Smooth muscle cell (in vitro differentiated cells): ENCODE results near the gene TMPRSS15. TPM values are rescaled to one million over a fixed set of nuclear protein-coding genes. Genes with fewer than 3 reads are reported as not detected.

Experiments used
- DNase-seq: peaks from one replicate; lab custom pipeline; 2025; ENCODE audit not compliant: unreplicated experiment; lab: John Stamatoyannopoulos, UW
- H2AFZ ChIP-seq: fragments of 200-600 bp; sonication (generic); 2 replicates; pipeline ENCODE4 v1.6.0; 2016; ENCODE audit warnings: antibody characterized with exemption, low read depth, mild to moderate bottlenecking
- H3F3A ChIP-seq: fragments of 200-600 bp; sonication (generic); 2 replicates; pipeline ENCODE4 v1.6.0; 2017; ENCODE audit warnings: antibody characterized with exemption, low read depth
- H3K27ac ChIP-seq: fragments of 200-600 bp; sonication (generic); 2 replicates; pipeline ENCODE4 v1.5.1; 2016; ENCODE audit warnings: low read depth, mild to moderate bottlenecking
- H3K27me3 ChIP-seq: fragments of 200-600 bp; sonication (generic); 2 replicates; pipeline ENCODE4 v1.6.1; 2016; ENCODE audit warnings: low read depth, mild to moderate bottlenecking
- H3K36me3 ChIP-seq: fragments of 200-600 bp; sonication (generic); 2 replicates; pipeline ENCODE4 v1.5.1; 2016; ENCODE audit warnings: low read depth
- H3K4me1 ChIP-seq: fragments of 200-600 bp; sonication (generic); 2 replicates; pipeline ENCODE4 v1.5.1; 2016; ENCODE audit warnings: low read depth
- H3K4me2 ChIP-seq: fragments of 200-600 bp; sonication (generic); 2 replicates; pipeline ENCODE4 v1.6.0; 2016; ENCODE audit warnings: mild to moderate bottlenecking
- H3K4me3 ChIP-seq: fragments of 200-600 bp; sonication (generic); 2 replicates; pipeline ENCODE4 v1.5.1; 2016; ENCODE audit warnings: mild to moderate bottlenecking
- H3K79me2 ChIP-seq: fragments of 200-600 bp; sonication (generic); 2 replicates; pipeline ENCODE4 v1.6.0; 2016; ENCODE audit warnings: low read depth, mild to moderate bottlenecking
- H3K9ac ChIP-seq: fragments of 200-600 bp; sonication (generic); 2 replicates; pipeline ENCODE4 v1.6.0; 2016; ENCODE audit warnings: low read depth
- H3K9me3 ChIP-seq: fragments of 200-600 bp; sonication (generic); replicated peaks from 2 replicates; pipeline ENCODE4 v1.5.1; 2016; ENCODE audit warnings: low read depth
- H4K20me1 ChIP-seq: fragments of 200-600 bp; sonication (generic); 2 replicates; pipeline ENCODE4 v1.6.0; 2016; ENCODE audit warnings: low read depth
- WGBS: methylation state at CpG from one replicate; pipeline ENCODE4 v1.1.7; 2016; ENCODE audit warnings: low lambda C conversion rate; 5-methylcytosine and 5-hydroxymethylcytosine counted together
- polyA plus RNA-seq: library from polyadenylated mRNA; unstranded; fragments of >200 nt; fragmentation: Nextera tagmentation; extraction: Ambion mirVana; gene quantifications from 2 replicates; pipeline ENCODE4 v1.2.1, GENCODE V29; 2016
- total RNA-seq: library from RNA; depleted of rRNA; stranded (reverse); fragments of >200 nt; gene quantifications from 2 replicates; pipeline ENCODE4 v1.2.3, GENCODE V29; 2014
- TF ChIP-seq, protein P1 (sequence below): fragments of 200-600 bp; sonication (generic); IDR thresholded peaks from 2 replicates; pipeline ENCODE4 v1.5.1; 2017; ENCODE audit warnings: borderline replicate concordance, mild to moderate bottlenecking, antibody characterized with exemption; ENCODE audit not compliant: insufficient read depth, poor library complexity, severe bottlenecking

The TMPRSS15 gene
- total and polyA plus RNA-seq, 2 experiments from 2014 or later, result not detected

DNA sequence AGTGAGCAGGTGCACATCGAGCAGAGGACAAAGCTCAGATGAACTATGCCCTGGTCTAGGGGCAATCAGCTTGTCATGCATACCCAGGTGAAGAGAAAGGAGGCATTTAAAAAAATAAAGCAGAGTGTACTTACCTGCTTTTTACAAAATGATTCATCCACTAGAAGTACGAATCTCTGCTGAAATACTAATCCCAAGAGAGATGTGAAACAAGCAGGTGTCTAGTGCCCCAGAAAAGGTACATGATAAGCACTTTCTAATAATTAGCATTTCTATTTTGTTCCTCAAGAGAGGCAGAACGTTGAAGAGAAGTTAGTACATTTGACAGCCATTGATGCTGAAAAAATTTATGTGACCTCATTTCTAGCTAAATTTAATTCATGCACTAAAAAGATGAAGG, 127.8 kb downstream of the TMPRSS15 start:
- H3K27ac ChIP-seq, result no peak overlapping the region
- H3K9ac ChIP-seq, result no peak overlapping the region
- no peak overlapping the region for H3K4me2 ChIP-seq
- TF ChIP-seq, protein P1, sequence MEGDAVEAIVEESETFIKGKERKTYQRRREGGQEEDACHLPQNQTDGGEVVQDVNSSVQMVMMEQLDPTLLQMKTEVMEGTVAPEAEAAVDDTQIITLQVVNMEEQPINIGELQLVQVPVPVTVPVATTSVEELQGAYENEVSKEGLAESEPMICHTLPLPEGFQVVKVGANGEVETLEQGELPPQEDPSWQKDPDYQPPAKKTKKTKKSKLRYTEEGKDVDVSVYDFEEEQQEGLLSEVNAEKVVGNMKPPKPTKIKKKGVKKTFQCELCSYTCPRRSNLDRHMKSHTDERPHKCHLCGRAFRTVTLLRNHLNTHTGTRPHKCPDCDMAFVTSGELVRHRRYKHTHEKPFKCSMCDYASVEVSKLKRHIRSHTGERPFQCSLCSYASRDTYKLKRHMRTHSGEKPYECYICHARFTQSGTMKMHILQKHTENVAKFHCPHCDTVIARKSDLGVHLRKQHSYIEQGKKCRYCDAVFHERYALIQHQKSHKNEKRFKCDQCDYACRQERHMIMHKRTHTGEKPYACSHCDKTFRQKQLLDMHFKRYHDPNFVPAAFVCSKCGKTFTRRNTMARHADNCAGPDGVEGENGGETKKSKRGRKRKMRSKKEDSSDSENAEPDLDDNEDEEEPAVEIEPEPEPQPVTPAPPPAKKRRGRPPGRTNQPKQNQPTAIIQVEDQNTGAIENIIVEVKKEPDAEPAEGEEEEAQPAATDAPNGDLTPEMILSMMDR, result no peak
- H3K4me3 ChIP-seq, result no peak overlapping the region
- H3K79me2 ChIP-seq, result no peaks in the 10 kb centered on the region
- no peaks in the 10 kb centered on the region for H3F3A ChIP-seq
- no peaks in the 10 kb centered on the region for H3K9me3 ChIP-seq
- H3K36me3 ChIP-seq, result no peaks in the 10 kb centered on the region
- no peaks in the 10 kb centered on the region for H3K27me3 ChIP-seq
- no peak overlapping the region for H2AFZ ChIP-seq
- no peak for DNase-seq
- no peaks in the 10 kb centered on the region for H3K4me1 ChIP-seq
- WGBS, result 68% methylated on average over 3 of the region's 3 CpGs
- H4K20me1 ChIP-seq, result no peaks in the 10 kb centered on the region

DNA sequence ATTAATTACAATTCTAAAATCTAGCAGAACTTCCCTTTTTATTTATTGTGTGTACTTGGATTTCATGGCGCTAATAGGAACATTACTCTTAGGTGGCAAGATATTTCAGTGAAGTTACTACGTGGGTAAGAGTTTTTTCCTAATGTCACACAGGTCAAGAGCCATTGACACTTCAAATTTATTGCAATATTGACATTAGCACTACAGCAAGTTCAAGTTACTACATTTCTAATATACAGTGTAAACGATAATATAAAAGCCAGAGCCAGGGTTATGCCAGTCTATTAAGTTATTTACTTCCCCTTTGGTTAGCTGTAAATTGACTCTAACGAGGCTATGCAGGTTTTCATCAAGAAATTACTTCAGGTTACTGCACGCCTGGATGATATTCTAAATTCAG, 129.2 kb downstream of the TMPRSS15 start:
- Histone ChIP-seq H3K27ac (no peak overlapping the region), H3K27me3 (no peaks in the 10 kb centered on the region), H3K4me1 (no peaks in the 10 kb centered on the region), H2AFZ (no peak overlapping the region), H4K20me1 (no peaks in the 10 kb centered on the region), H3K79me2 (no peaks in the 10 kb centered on the region), H3K9me3 (no peaks in the 10 kb centered on the region), H3F3A (no peaks in the 10 kb centered on the region), H3K4me2 (no peak overlapping the region), H3K36me3 (no peaks in the 10 kb centered on the region), H3K4me3 (no peak overlapping the region), H3K9ac (no peak overlapping the region)
- TF ChIP-seq, protein P1, result no peak
- no peak for DNase-seq
- 77% methylated on average over 5 of the region's 5 CpGs for WGBS

DNA sequence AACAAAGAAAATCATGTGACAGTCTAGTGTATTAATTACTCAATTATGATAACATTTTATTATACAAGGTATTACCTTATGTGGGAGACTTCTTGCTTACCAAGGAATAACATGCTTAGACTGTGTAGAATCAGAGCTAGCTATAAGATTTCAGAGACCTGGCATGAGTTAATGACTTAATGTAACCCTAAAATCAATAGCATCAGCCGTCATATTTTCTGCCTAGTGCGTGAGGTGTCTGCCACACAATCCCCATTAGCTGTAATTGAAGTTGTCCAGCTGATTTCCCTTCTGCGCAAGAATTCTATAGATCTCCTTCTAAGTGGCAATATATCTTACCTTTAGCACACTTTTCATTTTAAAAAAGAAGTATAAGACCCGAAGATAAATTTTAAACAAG, 130.2 kb downstream of the TMPRSS15 start:
- Histone ChIP-seq H3K27ac (no peak overlapping the region), H3K9ac (no peak overlapping the region), H3K4me1 (no peaks in the 10 kb centered on the region), H3K9me3 (no peaks in the 10 kb centered on the region), H4K20me1 (no peaks in the 10 kb centered on the region), H2AFZ (no peak overlapping the region), H3K36me3 (no peaks in the 10 kb centered on the region), H3K4me2 (no peak overlapping the region), H3F3A (no peaks in the 10 kb centered on the region), H3K4me3 (no peak overlapping the region), H3K79me2 (no peaks in the 10 kb centered on the region), H3K27me3 (no peaks in the 10 kb centered on the region)
- DNase-seq, result no peak
- TF ChIP-seq, protein P1, result no peak
- WGBS, result 89% methylated on average over 4 of the region's 4 CpGs

DNA sequence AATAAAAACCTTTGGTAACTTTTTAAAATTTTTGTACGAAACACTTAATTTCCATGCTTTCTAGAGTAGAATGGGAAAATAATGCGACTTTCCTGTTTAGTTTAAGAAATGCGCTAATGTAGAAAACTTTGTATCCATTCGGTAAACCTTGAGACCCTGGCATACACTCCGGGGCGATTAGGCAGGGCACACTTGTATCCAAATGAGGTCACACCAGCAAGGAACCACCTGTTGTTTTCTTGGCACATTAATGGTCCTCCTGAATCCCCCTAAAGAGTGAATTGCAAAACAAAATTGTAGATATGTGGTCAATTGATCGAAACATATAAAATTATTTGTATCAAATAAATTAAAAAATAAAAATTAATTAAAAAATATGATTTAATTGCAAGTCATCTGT, 133.7 kb downstream of the TMPRSS15 start:
- no peak overlapping the region for H3K27ac ChIP-seq
- no peak for DNase-seq
- no peaks in the 10 kb centered on the region for H3F3A ChIP-seq
- H4K20me1 ChIP-seq, result no peaks in the 10 kb centered on the region
- H3K4me3 ChIP-seq, result no peak overlapping the region
- H3K4me2 ChIP-seq, result no peak overlapping the region
- H3K4me1 ChIP-seq, result no peaks in the 10 kb centered on the region
- TF ChIP-seq, protein P1, result no peak
- H3K9me3 ChIP-seq, result no peaks in the 10 kb centered on the region
- H2AFZ ChIP-seq, result no peak overlapping the region
- H3K79me2 ChIP-seq, result no peaks in the 10 kb centered on the region
- 82% methylated on average over 7 of the region's 7 CpGs for WGBS
- H3K27me3 ChIP-seq, result no peaks in the 10 kb centered on the region
- H3K36me3 ChIP-seq, result no peaks in the 10 kb centered on the region
- no peak overlapping the region for H3K9ac ChIP-seq
